ENCODE data around the gene TMEM190.

DNA sequence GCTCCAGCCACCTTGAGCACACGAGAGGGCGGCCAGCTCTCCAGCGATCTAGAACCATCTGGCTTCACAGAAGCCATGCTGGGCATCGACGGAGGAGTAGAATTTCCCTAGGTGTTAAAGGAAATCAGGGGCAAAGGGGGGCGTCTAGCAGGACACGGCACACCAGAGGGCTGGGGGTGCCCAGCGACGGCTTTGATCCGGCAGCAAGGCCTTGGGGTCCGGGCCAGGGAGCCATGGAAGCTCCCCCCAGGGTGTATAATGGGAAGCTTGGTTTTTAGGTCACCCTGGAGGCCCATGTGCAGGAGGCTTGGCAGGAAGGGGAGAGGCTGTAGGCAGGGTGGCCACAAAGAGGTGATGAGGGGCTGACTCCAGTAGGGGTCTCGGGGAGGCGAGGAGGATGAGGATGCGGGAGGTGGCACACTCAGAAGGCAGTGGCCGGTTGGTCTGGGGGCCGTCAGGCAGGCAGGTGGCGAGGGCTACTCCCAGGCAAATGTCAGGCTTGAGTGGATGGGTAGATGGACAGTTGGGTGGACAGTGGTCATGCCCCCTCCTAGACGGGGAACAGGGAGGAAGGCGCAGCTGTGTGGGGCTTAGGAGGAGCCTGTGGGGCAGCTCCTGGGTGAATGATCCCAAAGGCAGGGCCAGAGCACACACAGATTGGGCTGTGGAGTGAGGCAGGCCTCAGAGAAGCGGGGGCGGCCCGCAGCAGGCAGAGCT lies 31.4 kb upstream of the TMEM190 start:
- TF ChIP-seq POLR2A (IDR thresholded peaks at IDR 0.05; ENCODE audit: extremely low read depth, insufficient read length) (no peak), CTCF (IDR thresholded peaks at IDR 0.05; ENCODE audit: low read depth, low read length) (no peak)
